ENCODE measurements around the gene TRH.
"Not testable (repeated sequence)": the region's sequence is repeated elsewhere in the genome, so short reads cannot be mapped to it uniquely, and the experiment has no call there.

The TRH gene

DNA sequence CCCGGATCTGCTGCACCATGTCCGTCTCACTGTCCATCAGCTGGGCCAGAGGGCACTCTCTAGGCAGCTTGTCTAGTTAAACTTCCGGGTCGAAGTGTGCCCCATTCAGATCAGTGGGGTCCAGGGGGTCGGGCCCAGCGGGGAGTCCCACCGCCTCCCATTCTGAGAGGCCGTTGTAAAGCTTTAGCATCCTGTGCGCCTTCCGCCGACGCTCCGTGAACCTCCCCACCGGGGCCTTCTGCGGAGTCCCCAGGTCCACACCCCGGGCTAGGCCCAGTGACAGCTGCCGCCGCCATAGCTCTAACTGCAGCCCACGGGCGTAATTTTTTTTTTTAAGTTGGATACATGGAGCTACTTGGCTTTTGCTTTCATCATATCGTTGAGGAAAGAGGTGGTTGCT, 38.7 kb downstream of the TRH start:
- DNase-seq: not testable (repeated sequence)

DNA sequence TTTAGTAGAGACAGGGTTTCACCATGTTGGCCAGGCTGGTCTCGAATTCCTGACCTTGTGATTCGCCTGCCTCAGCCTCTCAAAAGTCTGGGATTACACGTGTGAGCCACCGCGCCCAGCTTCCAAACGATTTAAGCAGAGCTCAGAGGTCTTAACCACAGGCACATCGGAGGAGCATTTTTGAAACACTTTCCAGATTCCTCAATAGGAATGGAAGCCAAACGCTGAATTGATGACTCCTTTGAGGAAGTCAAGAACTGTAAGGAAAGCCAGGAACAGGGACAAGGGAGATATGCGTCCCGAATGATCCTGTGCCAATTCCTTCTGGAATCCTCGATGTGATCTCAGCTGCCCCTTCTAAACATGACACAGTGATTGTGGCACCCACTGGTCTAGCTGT, 40.0 kb downstream of the TRH start:
- no peak for DNase-seq

DNA sequence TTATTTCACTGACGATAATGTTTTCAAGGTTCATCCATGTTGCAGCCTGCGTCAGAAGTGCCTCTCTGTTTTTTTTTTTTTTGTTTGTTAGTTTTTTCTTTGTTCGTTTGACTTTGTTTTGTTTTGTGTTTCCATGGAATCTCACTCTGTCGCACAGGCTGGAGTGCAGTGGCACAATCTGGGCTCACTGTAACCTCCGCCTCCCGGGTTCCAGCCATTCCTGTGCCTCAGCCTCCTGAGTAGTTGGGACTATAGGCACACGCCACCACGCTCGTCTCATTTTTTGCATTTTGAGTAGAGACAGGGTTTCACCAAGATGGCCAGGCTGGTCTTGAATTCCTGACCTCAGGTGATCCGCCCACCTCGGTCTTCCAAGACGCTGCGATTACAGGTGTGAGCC, 43.1 kb downstream of the TRH start:
- not testable (repeated sequence) for DNase-seq

DNA sequence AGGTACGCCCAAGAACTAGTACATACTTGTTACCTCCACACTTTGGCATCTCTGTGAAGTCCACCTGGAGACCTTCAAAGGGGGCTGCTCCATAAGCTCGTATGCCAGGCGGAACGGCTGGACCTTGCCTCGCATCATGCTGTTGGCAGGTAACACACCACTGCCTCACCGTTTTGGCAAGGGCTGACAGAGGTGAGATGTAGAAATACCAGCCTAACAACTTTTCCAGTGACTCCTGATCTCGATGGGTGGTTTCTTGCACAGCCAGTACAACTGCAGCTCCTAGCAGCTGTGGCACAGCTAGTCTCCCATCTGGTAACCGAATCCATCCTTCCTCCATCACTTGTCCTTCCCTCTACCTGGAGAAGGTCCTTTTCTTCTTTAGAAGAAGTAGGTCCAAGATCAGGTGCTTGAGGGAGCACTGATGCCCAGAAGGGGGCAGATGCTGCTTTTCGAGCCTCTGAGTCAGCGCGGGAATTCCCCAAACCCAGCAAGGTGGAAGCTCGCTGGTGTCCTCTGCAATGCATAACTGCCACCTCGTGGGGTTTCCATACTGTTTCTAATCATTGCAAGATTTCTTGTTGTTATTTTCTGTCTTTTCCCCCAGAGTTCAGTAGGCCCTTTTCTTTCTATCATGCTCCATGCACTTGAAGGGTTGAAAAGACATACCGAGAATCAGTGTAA, 51.8 kb downstream of the TRH start:
- DNase-seq: not testable (repeated sequence)

DNA sequence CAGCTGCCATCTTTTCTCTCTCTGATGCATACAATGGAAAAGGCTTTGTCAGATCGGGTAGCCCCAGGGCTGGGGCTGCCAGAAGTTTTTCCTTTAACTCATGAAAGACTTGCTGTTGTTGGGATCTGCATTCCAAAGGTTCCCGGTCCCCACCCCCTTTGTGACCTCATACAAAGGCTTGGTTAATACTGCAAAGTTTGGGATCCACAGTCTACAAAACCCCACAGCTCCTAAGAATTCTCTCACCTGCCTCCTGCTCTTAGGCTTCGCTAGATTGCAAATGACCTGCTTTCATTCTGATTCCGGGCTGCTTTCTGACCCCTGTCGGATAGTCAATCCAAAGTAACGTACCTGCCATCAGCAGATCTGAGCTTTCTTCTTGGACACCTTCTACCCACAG, 52.9 kb downstream of the TRH start:
- not testable (repeated sequence) for DNase-seq

Measured in NCI-H2107 (cell line).